SHP77 treated with DMSO at 0.1 percent for 48 hours (cell line): ENCODE measurements around the gene RIC1.
"Not testable (repeated sequence)": the region's sequence is repeated elsewhere in the genome, so short reads cannot be mapped to it uniquely, and the experiment has no call there.

Experiments used
- DNase-seq: peaks from one replicate; lab custom pipeline; 2025; lab: John Stamatoyannopoulos, UW

Gene RIC1

GRCh38 chr9:5628530-5629311 lies at the start of gene RIC1:
Gene RIC1 (plus strand): TSS chr9:5629107. CDS start chr9:5629310, 203 bp downstream.
- no peak for DNase-seq

- no peak for DNase-seq
Measured at GRCh38 chr9:5579881-5580280, 49.0 kb upstream of the RIC1 start.

- no peak for DNase-seq
Measured at GRCh38 chr9:5580650-5581049, 48.3 kb upstream of the RIC1 start.

GRCh38 chr9:5581706-5582105 lies 47.2 kb upstream of the RIC1 start:
- not testable (repeated sequence) for DNase-seq

- no peak for DNase-seq
Measured at GRCh38 chr9:5582835-5583195, 46.1 kb upstream of the RIC1 start.

GRCh38 chr9:5586391-5586802 lies 42.5 kb upstream of the RIC1 start:
- DNase-seq: no peak

GRCh38 chr9:5587024-5587423 lies 41.9 kb upstream of the RIC1 start:
- no peak for DNase-seq

GRCh38 chr9:5592231-5592630 lies 36.7 kb upstream of the RIC1 start:
- DNase-seq: no peak

GRCh38 chr9:5592904-5593303 lies 36.0 kb upstream of the RIC1 start:
- no peak for DNase-seq

GRCh38 chr9:5593904-5594303 lies 35.0 kb upstream of the RIC1 start:
- DNase-seq: no peak

- DNase-seq: no peak
Measured at GRCh38 chr9:5596173-5596572, 32.7 kb upstream of the RIC1 start.

- no peak for DNase-seq
Measured at GRCh38 chr9:5608298-5609225, 20.3 kb upstream of the RIC1 start.

GRCh38 chr9:5609226-5609596 lies 19.7 kb upstream of the RIC1 start:
- no peak for DNase-seq

- DNase-seq: no peak
Measured at GRCh38 chr9:5610491-5610890, 18.4 kb upstream of the RIC1 start.

GRCh38 chr9:5611321-5612184 lies 17.4 kb upstream of the RIC1 start:
- DNase-seq: no peak

- no peak for DNase-seq
Measured at GRCh38 chr9:5612185-5612530, 16.7 kb upstream of the RIC1 start.

- DNase-seq: no peak
Measured at GRCh38 chr9:5614192-5614591, 14.7 kb upstream of the RIC1 start.

- DNase-seq: no peak
Measured at GRCh38 chr9:5614985-5615384, 13.9 kb upstream of the RIC1 start.

- no peak for DNase-seq
Measured at GRCh38 chr9:5617749-5618148, 11.2 kb upstream of the RIC1 start.

- DNase-seq: no peak
Measured at GRCh38 chr9:5620494-5620893, 8.4 kb upstream of the RIC1 start.

GRCh38 chr9:5621327-5621726 lies 7.6 kb upstream of the RIC1 start:
- DNase-seq: no peak

GRCh38 chr9:5622016-5622415 lies 6.9 kb upstream of the RIC1 start:
- no peak for DNase-seq
